Effector memory CD8-positive, alpha-beta T cell (primary cell): ENCODE data around the gene CABP2.
A peak's percentile ranks its signal among the peaks of the same experiment; 100 is the strongest.
"Not testable (repeated sequence)": the region's sequence is repeated elsewhere in the genome, so short reads cannot be mapped to it uniquely, and the experiment has no call there.

Experiments used
- ATAC-seq: fragments of 150-1000 bp; cut with Tn5 transposase; replicated peaks from 2 replicates; pipeline ENCODE4 v1.10.0; 2021; ENCODE audit warnings: mild to moderate bottlenecking, moderate library complexity
- DNase-seq, 3 experiments: peaks; one replicate each; pipeline ENCODE4 v3.0.0; 2021
- H3K27ac Mint-ChIP-seq, 2 donors: one replicate each; pipeline ENCODE4 v1.8.0; 2022; ENCODE audit warnings: mild to moderate bottlenecking in 2 of 2, mixed read lengths in 2 of 2, moderate library complexity in 2 of 2
- H3K27me3 Mint-ChIP-seq, 2 donors: one replicate each; pipeline ENCODE4 v1.8.0; 2022; ENCODE audit warnings: mixed read lengths in 2 of 2
- H3K36me3 Mint-ChIP-seq: one replicate; pipeline ENCODE4 v1.8.0; 2022; ENCODE audit warnings: mild to moderate bottlenecking, moderate library complexity, mixed read lengths; ENCODE audit not compliant: insufficient read depth
- H3K4me1 Mint-ChIP-seq, 2 donors: one replicate each; pipeline ENCODE4 v1.8.0; 2022; ENCODE audit warnings: low read depth in 2 of 2, mixed read lengths in 2 of 2
- H3K4me3 Mint-ChIP-seq, 2 donors: one replicate each; pipeline ENCODE4 v1.8.0; 2022; ENCODE audit warnings: mild to moderate bottlenecking in 2 of 2, mixed read lengths in 2 of 2, moderate library complexity in 2 of 2
- H3K9me3 Mint-ChIP-seq, 2 donors: one replicate each; pipeline ENCODE4 v1.8.0; 2022; ENCODE audit warnings: mixed read lengths in 2 of 2

CABP2 gene

DNA sequence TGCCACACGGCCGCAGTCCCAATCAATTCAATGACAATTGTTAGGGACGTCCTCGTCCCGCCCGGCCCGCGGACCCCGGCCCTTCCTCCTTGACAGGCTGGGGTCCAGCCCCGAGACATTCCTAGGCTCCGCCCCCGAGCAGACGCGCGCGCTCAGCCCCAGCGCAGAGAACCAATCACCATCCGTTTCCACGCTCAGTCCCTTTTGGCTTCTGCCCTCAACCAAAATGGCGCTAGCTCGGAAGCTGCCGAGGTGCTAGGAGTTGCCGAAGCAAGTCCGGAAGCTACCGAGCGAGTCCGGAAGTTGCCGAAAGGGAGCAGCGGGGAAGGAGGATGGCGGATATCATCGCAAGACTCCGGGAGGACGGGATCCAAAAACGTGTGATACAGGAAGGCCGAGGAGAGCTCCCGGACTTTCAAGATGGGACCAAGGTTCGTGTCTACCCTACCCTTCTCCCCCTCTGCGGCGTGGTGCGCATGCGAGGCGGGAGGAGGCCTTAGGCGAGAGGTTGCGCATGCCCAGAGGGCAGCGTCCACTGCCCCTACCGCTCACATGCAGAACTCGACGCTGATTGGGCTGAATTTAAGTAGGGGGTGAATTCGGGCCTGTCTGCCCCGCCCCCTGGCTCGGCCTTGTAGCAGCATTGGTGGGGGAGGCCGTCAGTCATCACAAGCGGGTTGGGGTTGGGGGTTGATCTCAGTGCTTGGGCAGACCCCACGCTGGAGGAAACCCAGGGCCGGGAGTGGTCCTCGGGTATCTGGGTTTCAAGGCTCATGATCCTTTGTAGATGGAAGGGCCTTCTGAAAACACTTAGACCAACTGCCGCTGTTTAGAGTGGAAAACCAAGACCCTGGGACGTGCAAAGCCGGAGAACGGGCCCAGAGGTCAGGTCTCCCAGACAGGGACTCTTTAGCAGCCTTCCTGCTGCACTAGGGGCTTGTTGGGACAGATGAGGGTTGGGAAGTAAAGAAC is 40.1 kb downstream of the CABP2 start, which contains the start of gene AIP:
AIP (plus strand) TSS at position 200 of the 972 bp plus-strand sequence; CDS start at position 333, 133 bp downstream.
- peak within 1 kb of the TSS; percentile 96 to 97 for H3K27ac Mint-ChIP-seq
- peaks cover 51 to 53% of the 10 kb centered on the region in 2 donors for H3K4me1 Mint-ChIP-seq
- DNase-seq = peak; percentile 97 to 99 (median 97)
- peaks cover 45% of the 10 kb centered on the region for H3K36me3 Mint-ChIP-seq
- H3K4me3 Mint-ChIP-seq = peak within 1 kb of the TSS; percentile 91 to 94
- no peaks in the 10 kb centered on the region for H3K9me3 Mint-ChIP-seq
- peak; percentile 78 for ATAC-seq
- no peaks in the 10 kb centered on the region for H3K27me3 Mint-ChIP-seq

DNA sequence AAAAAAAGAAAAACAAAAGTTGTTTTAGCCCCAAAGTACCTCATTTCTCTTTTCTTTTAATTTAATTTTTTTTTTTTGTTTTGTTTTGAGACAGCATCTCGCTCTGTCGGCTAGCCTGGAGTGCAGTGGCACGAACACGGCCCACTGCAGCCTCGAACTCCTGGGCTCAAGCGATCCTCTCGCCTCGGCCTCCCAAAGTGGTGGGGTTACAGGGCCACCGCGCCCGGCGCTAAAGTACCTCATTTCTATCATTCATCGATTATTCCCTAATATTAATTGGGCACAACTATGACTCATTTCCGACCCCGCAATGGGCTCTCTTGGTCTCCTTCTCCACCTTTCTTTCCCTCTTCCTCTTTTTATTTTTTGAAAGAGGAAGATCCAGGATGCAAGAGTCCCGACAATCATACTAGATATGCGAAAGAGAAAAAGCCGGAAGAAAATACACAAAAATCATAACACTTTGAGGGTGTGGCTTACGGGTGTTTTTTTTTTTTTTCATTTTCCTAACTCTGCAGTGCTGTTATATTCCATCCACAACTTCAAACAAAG is 40.9 kb downstream of the CABP2 start:
- peak; percentile 9 for ATAC-seq
- Mint-ChIP-seq H3K27ac (peak overlapping the region; percentile 96 to 97), H3K36me3 (peaks cover 37% of the 10 kb centered on the region), H3K4me3 (peak overlapping the region; percentile 91 to 94), H3K4me1 (peaks cover 44 to 46% of the 10 kb centered on the region in 2 donors), H3K27me3 (no peaks in the 10 kb centered on the region), H3K9me3 (no peaks in the 10 kb centered on the region)
- no peak for DNase-seq

DNA sequence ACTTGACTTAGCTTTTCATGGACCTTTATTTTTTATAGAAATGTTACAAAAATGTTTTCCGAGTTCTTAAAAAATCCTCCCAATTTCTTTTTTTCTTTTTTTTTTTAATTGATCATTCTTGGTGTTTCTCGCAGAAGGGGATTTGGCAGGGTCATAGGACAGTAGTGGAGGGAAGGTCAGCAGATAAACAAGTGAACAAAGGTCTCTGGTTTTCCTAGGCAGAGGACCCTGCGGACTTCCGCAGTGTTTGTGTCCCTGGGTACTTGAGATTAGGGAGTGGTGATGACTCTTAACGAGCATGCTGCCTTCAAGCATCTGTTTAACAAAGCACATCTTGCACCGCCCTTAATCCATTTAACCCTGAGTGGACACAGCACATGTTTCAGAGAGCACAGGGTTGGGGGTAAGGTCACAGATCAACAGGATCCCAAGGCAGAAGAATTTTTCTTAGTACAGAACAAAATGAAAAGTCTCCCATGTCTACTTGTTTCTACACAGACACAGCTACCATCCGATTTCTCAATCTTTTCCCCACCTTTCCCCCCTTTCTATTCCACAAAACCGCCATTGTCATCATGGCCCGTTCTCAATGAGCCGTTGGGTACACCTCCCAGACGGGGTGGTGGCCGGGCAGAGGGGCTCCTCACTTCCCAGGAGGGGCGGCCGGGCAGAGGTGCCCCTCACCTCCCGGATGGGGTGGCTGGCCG is 45.7 kb downstream of the CABP2 start:
- H3K27me3 Mint-ChIP-seq, H3K4me1 Mint-ChIP-seq, H3K36me3 Mint-ChIP-seq, H3K9me3 Mint-ChIP-seq, H3K4me3 Mint-ChIP-seq, DNase-seq, ATAC-seq, H3K27ac Mint-ChIP-seq: not testable (repeated sequence)

GRCh38 chr11:67476692-67477091 is 46.6 kb downstream of the CABP2 start:
- DNase-seq, H3K27ac Mint-ChIP-seq, H3K36me3 Mint-ChIP-seq, H3K9me3 Mint-ChIP-seq, H3K4me1 Mint-ChIP-seq, H3K4me3 Mint-ChIP-seq, H3K27me3 Mint-ChIP-seq, ATAC-seq: not testable (repeated sequence)

GRCh38 chr11:67472882-67473281 is 50.4 kb downstream of the CABP2 start:
- no peaks in the 10 kb centered on the region for H3K9me3 Mint-ChIP-seq
- DNase-seq = no peak
- H3K27me3 Mint-ChIP-seq = no peaks in the 10 kb centered on the region
- no peak overlapping the region for H3K27ac Mint-ChIP-seq
- H3K36me3 Mint-ChIP-seq = peaks cover under 1% of the 10 kb centered on the region
- peaks cover 5 to 10% of the 10 kb centered on the region in 2 donors for H3K4me1 Mint-ChIP-seq
- no peak for ATAC-seq
- no peak overlapping the region for H3K4me3 Mint-ChIP-seq

GRCh38 chr11:67470337-67471002 is 52.8 kb downstream of the CABP2 start:
- peaks cover 19 to 26% of the 10 kb centered on the region in 2 donors for H3K4me1 Mint-ChIP-seq
- no peaks in the 10 kb centered on the region for H3K9me3 Mint-ChIP-seq
- H3K36me3 Mint-ChIP-seq = peaks cover 6% of the 10 kb centered on the region
- no peaks in the 10 kb centered on the region for H3K27me3 Mint-ChIP-seq
- peak overlapping the region in 1 of 2 donors; percentile 82 for H3K27ac Mint-ChIP-seq
- no peak for ATAC-seq
- peak overlapping the region; percentile 89 to 90 for H3K4me3 Mint-ChIP-seq
- no peak for DNase-seq

DNA sequence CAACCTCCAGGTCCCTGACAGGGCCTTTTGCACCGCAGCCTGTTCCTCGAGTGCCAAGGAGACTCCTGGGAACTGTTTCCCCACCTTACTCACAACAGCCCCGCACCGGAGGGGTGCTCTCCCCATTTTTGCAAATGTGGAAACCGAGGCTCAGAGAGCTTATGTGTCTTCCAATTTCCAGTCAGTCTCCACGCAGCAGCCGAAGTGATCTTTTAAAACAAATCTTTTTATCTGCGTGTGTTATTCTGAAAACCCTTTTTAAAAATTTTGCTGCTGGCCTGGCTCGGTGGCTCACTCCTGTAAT is 53.8 kb downstream of the CABP2 start:
- peak overlapping the region; percentile 44 to 82 for H3K27ac Mint-ChIP-seq
- H3K4me3 Mint-ChIP-seq = peak overlapping the region; percentile 89 to 90
- peaks cover 12% of the 10 kb centered on the region for H3K36me3 Mint-ChIP-seq
- H3K4me1 Mint-ChIP-seq = peaks cover 27 to 33% of the 10 kb centered on the region in 2 donors
- H3K27me3 Mint-ChIP-seq = no peaks in the 10 kb centered on the region
- DNase-seq = no peak
- no peaks in the 10 kb centered on the region for H3K9me3 Mint-ChIP-seq
- ATAC-seq = no peak
